ENCODE results near the gene CLTB. TPM values are rescaled to one million over a fixed set of nuclear protein-coding genes. Genes with fewer than 3 reads are reported as not detected.

The CLTB gene
- total and polyA plus RNA-seq, 4 donors = 14.2 to 49.4 (median 38.6) TPM

DNA sequence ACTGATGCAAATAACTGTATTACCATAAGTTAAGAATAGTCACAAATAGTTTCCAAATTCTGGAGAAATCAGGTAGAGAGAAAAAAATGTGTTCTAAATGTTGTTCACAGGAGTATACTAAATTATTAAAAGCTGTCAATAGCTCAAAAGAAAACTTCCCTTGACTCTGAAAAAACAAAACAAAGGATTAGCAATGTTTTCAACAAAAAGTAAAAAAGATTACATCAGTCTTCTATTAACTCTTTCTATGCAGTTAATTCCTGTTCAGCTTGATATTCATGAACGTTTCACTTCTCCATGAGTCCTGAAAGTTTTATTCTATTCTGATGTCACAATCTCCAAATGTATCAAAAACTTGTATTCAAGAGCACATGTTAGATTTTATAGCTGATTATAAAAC, 9.5 kb upstream of the CLTB start:
- H3K27me3 ChIP-seq (ENCODE audit: control insufficient read depth in 4 of 4, insufficient read depth in 4 of 4, low read length in 3 of 4) = peaks cover 0 to 2% (median 0%) of the 10 kb centered on the region in 4 donors
- DNase-seq (ENCODE audit: low spot score) = no peak
- H3K9ac ChIP-seq (ENCODE audit: low read depth in 1 of 2, low read length in 2 of 2) = no peak overlapping the region
- TF ChIP-seq, protein P1, sequence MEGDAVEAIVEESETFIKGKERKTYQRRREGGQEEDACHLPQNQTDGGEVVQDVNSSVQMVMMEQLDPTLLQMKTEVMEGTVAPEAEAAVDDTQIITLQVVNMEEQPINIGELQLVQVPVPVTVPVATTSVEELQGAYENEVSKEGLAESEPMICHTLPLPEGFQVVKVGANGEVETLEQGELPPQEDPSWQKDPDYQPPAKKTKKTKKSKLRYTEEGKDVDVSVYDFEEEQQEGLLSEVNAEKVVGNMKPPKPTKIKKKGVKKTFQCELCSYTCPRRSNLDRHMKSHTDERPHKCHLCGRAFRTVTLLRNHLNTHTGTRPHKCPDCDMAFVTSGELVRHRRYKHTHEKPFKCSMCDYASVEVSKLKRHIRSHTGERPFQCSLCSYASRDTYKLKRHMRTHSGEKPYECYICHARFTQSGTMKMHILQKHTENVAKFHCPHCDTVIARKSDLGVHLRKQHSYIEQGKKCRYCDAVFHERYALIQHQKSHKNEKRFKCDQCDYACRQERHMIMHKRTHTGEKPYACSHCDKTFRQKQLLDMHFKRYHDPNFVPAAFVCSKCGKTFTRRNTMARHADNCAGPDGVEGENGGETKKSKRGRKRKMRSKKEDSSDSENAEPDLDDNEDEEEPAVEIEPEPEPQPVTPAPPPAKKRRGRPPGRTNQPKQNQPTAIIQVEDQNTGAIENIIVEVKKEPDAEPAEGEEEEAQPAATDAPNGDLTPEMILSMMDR (IDR thresholded peaks at IDR 0.05; ENCODE audit: low read depth, low read length, missing input control) = no peak
- TF ChIP-seq FOXA2 (IDR thresholded peaks at IDR 0.05) = no peak
- no peak for TF ChIP-seq EGR1 (IDR thresholded peaks at IDR 0.05; ENCODE audit: low read depth in 2 of 2)
- TF ChIP-seq RXRA (IDR thresholded peaks at IDR 0.05) = no peak
- TF ChIP-seq YY1 (IDR thresholded peaks at IDR 0.05) = no peak
- TF ChIP-seq JUND (IDR thresholded peaks at IDR 0.05) = no peak
- no peak for TF ChIP-seq FOXA1 (IDR thresholded peaks at IDR 0.05)
- TF ChIP-seq, protein P2, sequence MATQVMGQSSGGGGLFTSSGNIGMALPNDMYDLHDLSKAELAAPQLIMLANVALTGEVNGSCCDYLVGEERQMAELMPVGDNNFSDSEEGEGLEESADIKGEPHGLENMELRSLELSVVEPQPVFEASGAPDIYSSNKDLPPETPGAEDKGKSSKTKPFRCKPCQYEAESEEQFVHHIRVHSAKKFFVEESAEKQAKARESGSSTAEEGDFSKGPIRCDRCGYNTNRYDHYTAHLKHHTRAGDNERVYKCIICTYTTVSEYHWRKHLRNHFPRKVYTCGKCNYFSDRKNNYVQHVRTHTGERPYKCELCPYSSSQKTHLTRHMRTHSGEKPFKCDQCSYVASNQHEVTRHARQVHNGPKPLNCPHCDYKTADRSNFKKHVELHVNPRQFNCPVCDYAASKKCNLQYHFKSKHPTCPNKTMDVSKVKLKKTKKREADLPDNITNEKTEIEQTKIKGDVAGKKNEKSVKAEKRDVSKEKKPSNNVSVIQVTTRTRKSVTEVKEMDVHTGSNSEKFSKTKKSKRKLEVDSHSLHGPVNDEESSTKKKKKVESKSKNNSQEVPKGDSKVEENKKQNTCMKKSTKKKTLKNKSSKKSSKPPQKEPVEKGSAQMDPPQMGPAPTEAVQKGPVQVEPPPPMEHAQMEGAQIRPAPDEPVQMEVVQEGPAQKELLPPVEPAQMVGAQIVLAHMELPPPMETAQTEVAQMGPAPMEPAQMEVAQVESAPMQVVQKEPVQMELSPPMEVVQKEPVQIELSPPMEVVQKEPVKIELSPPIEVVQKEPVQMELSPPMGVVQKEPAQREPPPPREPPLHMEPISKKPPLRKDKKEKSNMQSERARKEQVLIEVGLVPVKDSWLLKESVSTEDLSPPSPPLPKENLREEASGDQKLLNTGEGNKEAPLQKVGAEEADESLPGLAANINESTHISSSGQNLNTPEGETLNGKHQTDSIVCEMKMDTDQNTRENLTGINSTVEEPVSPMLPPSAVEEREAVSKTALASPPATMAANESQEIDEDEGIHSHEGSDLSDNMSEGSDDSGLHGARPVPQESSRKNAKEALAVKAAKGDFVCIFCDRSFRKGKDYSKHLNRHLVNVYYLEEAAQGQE (IDR thresholded peaks at IDR 0.05) = no peak
- H3K4me1 ChIP-seq (ENCODE audit: control insufficient read depth in 4 of 4, insufficient read depth in 4 of 4, low read length in 3 of 4) = no peaks in the 10 kb centered on the region
- H3K9me3 ChIP-seq (ENCODE audit: control insufficient read depth in 4 of 4, low read length in 3 of 4) = no peaks in the 10 kb centered on the region
- H3K36me3 ChIP-seq (ENCODE audit: control insufficient read depth in 4 of 4, insufficient read depth in 3 of 4, low read depth in 1 of 4, low read length in 3 of 4) = no peaks in the 10 kb centered on the region
- no peak overlapping the region for H3K27ac ChIP-seq (ENCODE audit: low read depth in 1 of 2, low read length in 2 of 2)
- no peak overlapping the region for H3K4me3 ChIP-seq (ENCODE audit: low read depth in 1 of 3, low read length in 3 of 3)
- 93% methylated on average over 1 of the region's 1 CpG for WGBS

DNA sequence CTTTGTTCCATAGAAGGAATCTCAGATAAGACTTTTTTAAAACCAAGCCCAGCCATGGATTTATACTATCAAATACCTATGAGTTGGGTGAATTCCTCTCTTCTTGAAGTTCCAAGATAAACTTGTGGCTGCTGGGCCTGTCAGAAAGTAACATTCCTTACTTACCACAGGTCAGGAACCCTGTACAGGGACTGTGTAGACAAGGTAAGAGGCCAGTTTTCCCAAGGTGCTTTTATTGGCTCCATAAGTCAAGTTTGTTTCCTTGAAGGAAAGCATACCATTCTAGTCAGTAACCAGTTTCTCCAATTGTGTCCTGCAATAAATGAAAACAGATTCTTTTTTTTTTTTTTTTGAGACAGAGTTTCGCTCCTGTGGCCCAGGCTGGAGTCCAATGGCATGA, 8.8 kb upstream of the CLTB start:
- Histone ChIP-seq H3K27ac (ENCODE audit: low read depth in 1 of 2, low read length in 2 of 2) (no peak overlapping the region), H3K27me3 (ENCODE audit: control insufficient read depth in 4 of 4, insufficient read depth in 4 of 4, low read length in 3 of 4) (peaks cover 0 to 2% (median 0%) of the 10 kb centered on the region in 4 donors), H3K4me3 (ENCODE audit: low read depth in 1 of 3, low read length in 3 of 3) (no peak overlapping the region), H3K9ac (ENCODE audit: low read depth in 1 of 2, low read length in 2 of 2) (no peak overlapping the region), H3K9me3 (ENCODE audit: control insufficient read depth in 4 of 4, low read length in 3 of 4) (no peaks in the 10 kb centered on the region), H3K4me1 (ENCODE audit: control insufficient read depth in 4 of 4, insufficient read depth in 4 of 4, low read length in 3 of 4) (no peaks in the 10 kb centered on the region), H3K36me3 (ENCODE audit: control insufficient read depth in 4 of 4, insufficient read depth in 3 of 4, low read depth in 1 of 4, low read length in 3 of 4) (no peaks in the 10 kb centered on the region)
- WGBS = 93% methylated on average over 1 of the region's 1 CpG
- TF ChIP-seq, protein P2 (IDR thresholded peaks at IDR 0.05) = no peak
- TF ChIP-seq RXRA (IDR thresholded peaks at IDR 0.05) (no peak), FOXA2 (IDR thresholded peaks at IDR 0.05) (no peak), HNF4A (conservative IDR thresholded peaks at IDR 0.05) (no peak), YY1 (IDR thresholded peaks at IDR 0.05) (no peak), GABPA (IDR thresholded peaks at IDR 0.05 in 1 of 2, conservative IDR thresholded peaks at IDR 0.05 in 1 of 2) (no peak), NR2F2 (IDR thresholded peaks at IDR 0.05) (no peak), TAF1 (conservative IDR thresholded peaks at IDR 0.05) (no peak), HNF4G (IDR thresholded peaks at IDR 0.05) (no peak), EGR1 (IDR thresholded peaks at IDR 0.05; ENCODE audit: low read depth in 2 of 2) (no peak), RAD21 (IDR thresholded peaks at IDR 0.05) (no peak), FOXA1 (IDR thresholded peaks at IDR 0.05) (no peak), JUND (IDR thresholded peaks at IDR 0.05) (no peak), SP1 (IDR thresholded peaks at IDR 0.05) (no peak)
- TF ChIP-seq, protein P3, sequence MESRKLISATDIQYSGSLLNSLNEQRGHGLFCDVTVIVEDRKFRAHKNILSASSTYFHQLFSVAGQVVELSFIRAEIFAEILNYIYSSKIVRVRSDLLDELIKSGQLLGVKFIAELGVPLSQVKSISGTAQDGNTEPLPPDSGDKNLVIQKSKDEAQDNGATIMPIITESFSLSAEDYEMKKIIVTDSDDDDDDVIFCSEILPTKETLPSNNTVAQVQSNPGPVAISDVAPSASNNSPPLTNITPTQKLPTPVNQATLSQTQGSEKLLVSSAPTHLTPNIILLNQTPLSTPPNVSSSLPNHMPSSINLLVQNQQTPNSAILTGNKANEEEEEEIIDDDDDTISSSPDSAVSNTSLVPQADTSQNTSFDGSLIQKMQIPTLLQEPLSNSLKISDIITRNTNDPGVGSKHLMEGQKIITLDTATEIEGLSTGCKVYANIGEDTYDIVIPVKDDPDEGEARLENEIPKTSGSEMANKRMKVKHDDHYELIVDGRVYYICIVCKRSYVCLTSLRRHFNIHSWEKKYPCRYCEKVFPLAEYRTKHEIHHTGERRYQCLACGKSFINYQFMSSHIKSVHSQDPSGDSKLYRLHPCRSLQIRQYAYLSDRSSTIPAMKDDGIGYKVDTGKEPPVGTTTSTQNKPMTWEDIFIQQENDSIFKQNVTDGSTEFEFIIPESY (IDR thresholded peaks at IDR 0.05) = no peak
- TF ChIP-seq, protein P4, sequence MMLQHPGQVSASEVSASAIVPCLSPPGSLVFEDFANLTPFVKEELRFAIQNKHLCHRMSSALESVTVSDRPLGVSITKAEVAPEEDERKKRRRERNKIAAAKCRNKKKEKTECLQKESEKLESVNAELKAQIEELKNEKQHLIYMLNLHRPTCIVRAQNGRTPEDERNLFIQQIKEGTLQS (IDR thresholded peaks at IDR 0.05) = no peak
- TF ChIP-seq, protein P1 (IDR thresholded peaks at IDR 0.05; ENCODE audit: low read depth, low read length, missing input control) = no peak
- TF ChIP-seq, protein P5, sequence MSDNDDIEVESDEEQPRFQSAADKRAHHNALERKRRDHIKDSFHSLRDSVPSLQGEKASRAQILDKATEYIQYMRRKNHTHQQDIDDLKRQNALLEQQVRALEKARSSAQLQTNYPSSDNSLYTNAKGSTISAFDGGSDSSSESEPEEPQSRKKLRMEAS (IDR thresholded peaks at IDR 0.05) = no peak
- DNase-seq (ENCODE audit: low spot score) = no peak

Measured in liver (tissue), 9 donors.